ENCODE measurements around the gene MICAL2. TPM values are rescaled to one million over a fixed set of nuclear protein-coding genes. Genes with fewer than 3 reads are reported as not detected.

MICAL2 gene
- total and polyA plus RNA-seq, 7 donors, result 6.8 to 45.7 (median 15.0) TPM

DNA sequence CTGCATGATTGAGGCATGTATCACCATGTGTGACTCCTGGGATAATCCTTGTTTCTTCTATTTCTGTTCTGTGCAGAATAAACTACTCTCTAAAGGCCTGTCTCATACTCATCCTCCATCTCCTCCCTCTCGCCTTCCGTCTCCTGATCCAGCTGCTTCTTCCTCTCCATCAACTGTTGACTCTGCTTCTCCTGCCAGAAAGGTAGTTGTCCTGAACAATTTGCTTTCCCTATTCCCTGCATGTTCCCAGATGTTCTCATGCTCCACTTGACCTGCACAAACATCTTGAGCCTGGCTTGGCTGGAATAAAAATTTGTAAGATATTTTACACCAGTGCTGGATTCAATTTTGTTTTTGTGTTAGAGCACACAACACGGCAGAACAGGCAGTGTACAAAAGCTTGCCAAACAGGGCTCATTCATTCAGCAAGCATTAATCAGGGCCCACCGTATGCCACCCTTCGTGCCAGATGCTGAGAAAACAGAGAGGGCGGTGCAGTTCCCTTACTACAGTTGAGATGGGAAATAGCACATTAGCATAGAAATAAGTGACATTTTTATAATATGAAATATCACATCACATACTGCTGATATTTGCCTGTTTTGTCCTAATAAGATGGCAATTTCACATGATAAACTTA, 133.6 kb downstream of the MICAL2 start:
- WGBS, 3 donors, result 38 to 62% (median 54%) methylated on average over 6 of the region's 6 CpGs
- H3K27me3 ChIP-seq (ENCODE audit: insufficient read depth in 3 of 3, low read length in 2 of 3), result no peaks in the 10 kb centered on the region
- H3K9me3 ChIP-seq, result no peaks in the 10 kb centered on the region
- DNase-seq, result no peak
- intact Hi-C loops (cut with DNase I), result no loop called here
- no peak for ATAC-seq
- peaks cover 10% of the 10 kb centered on the region for H3K4me1 ChIP-seq
- peaks cover 0 to 3% of the 10 kb centered on the region in 2 donors for H3K36me3 ChIP-seq (ENCODE audit: insufficient read depth in 1 of 2, low read depth in 1 of 2)
- TF ChIP-seq CTCF (IDR thresholded peaks at IDR 0.05), result no peak
- H3K27ac ChIP-seq, result no peak overlapping the region
- no peak overlapping the region for H3K4me3 ChIP-seq

DNA sequence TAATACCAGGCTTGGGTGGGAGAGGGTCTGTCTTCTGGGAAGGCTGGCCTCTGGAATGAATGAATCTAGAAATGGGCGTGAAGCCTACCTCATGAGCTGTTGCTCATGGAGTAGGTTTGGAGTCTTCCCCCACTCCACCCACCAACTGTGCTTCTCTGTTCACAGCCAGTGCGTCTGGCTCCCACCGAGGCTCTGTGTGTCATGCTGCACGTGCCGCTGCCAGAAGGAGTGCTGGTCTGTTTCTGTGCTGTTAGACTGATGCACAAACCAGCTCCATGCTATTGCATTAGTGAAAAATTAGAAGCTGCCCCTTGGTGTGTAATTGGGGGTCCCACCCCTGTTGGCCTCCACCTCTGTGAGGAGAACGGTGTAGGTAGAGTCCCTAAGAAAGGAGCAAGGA, 134.7 kb downstream of the MICAL2 start:
- Histone ChIP-seq H3K27ac (no peak overlapping the region), H3K4me3 (no peak overlapping the region), H3K36me3 (ENCODE audit: insufficient read depth in 1 of 2, low read depth in 1 of 2) (peaks cover 0 to 3% of the 10 kb centered on the region in 2 donors), H3K4me1 (peaks cover 10% of the 10 kb centered on the region), H3K27me3 (ENCODE audit: insufficient read depth in 3 of 3, low read length in 2 of 3) (peaks cover 0 to 3% (median 0%) of the 10 kb centered on the region in 3 donors), H3K9me3 (no peaks in the 10 kb centered on the region)
- no peak for TF ChIP-seq CTCF (IDR thresholded peaks at IDR 0.05)
- intact Hi-C loops (cut with DNase I), result no loop called here
- ATAC-seq (peak in 1 of 4 donors; percentile 23), DNase-seq (peak in 1 of 2 donors; percentile 66)
- 42 to 74% (median 74%) methylated on average over 6 of the region's 6 CpGs for WGBS, 3 donors

DNA sequence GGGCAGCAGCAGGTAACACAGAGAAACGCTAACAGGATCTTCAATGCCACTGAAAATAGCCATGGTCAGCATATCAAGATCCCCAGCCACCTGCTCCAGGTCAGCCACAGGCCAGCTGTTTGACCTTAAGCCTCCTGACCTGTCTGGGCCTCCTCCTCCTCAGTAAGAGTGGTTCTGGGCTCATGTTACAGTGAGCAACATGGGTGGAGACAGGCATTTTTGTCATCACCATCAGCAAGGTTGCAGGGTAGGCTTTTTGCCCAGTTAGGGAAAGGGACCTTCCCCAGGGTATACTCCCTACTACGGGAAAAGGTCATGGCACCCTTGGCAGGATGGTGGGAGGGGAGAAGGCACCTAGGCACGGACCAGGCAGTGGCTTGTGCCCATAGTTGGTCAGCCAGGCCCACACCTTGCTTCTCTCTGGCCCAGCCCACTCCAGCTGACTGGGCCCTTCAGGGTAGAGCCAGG, 135.2 kb downstream of the MICAL2 start:
- Histone ChIP-seq H3K9me3 (no peaks in the 10 kb centered on the region), H3K4me1 (peaks cover 6% of the 10 kb centered on the region), H3K27me3 (ENCODE audit: insufficient read depth in 3 of 3, low read length in 2 of 3) (peaks cover 0 to 3% (median 0%) of the 10 kb centered on the region in 3 donors), H3K36me3 (ENCODE audit: insufficient read depth in 1 of 2, low read depth in 1 of 2) (peaks cover 0 to 3% of the 10 kb centered on the region in 2 donors), H3K4me3 (no peak overlapping the region), H3K27ac (no peak overlapping the region)
- intact Hi-C loops (cut with DNase I), result no loop called here
- 46 to 68% (median 60%) methylated on average over 3 of the region's 3 CpGs for WGBS, 3 donors
- DNase-seq (no peak), ATAC-seq (peak in 2 of 4 donors; percentile 22 to 25)
- no peak for TF ChIP-seq CTCF (IDR thresholded peaks at IDR 0.05)

GRCh38 chr11:12246147-12246546, 135.8 kb downstream of the MICAL2 start:
- peaks cover 0 to 3% of the 10 kb centered on the region in 2 donors for H3K36me3 ChIP-seq (ENCODE audit: insufficient read depth in 1 of 2, low read depth in 1 of 2)
- H3K27ac ChIP-seq, result no peak overlapping the region

More at GRCh38 chr11:12246147-12246546, 135.8 kb downstream of the MICAL2 start:
- Histone ChIP-seq H3K4me3 (no peak overlapping the region), H3K9me3 (no peaks in the 10 kb centered on the region), H3K27me3 (ENCODE audit: insufficient read depth in 3 of 3, low read length in 2 of 3) (peaks cover 0 to 3% (median 0%) of the 10 kb centered on the region in 3 donors), H3K4me1 (peaks cover under 1% of the 10 kb centered on the region)
- DNase-seq, result no peak
- ATAC-seq, result no peak
- TF ChIP-seq CTCF (IDR thresholded peaks at IDR 0.05), result no peak
- intact Hi-C loops (cut with DNase I), result no loop called here
- 79 to 94% (median 85%) methylated on average over 5 of the region's 5 CpGs for WGBS, 3 donors

Data from psoas muscle (tissue), 8 donors.